HepG2 (cell line): Measurements from ENCODE around the gene VPS37B.

Experiments
- FOXA1 ChIP-seq, 2 experiments: fragments of 450-650 bp in 1 of 2; sonication (generic) in 1 of 2; formaldehyde crosslinking in 1 of 2; IDR thresholded peaks; 2 replicates each; pipeline versions ENCODE4 v1.4.0 to v1.6.1; 2016 to 2020; ENCODE audit warnings: missing genetic modification reagents in 1 of 2
- FOXK2 ChIP-seq: fragments of 450-650 bp; IDR thresholded peaks from 2 replicates; pipeline ENCODE4 v1.6.1; 2016
- MAFK ChIP-seq, 2 experiments: IDR thresholded peaks in 1 of 2; conservative IDR thresholded peaks in 1 of 2; 2 replicates each; pipeline ENCODE4 v1.6.1; 2011; ENCODE audit warnings: improper control_type of control experiment in 2 of 2, low read length in 2 of 2
- SMARCE1 ChIP-seq: fragments of 450-650 bp; IDR thresholded peaks from 2 replicates; pipeline ENCODE4 v1.6.1; 2017; ENCODE audit warnings: borderline replicate concordance
- SOX13 ChIP-seq, 3 experiments: fragments of 450-650 bp in 1 of 3; sonication (generic) in 1 of 3; formaldehyde crosslinking in 1 of 3; IDR thresholded peaks in 2 of 3; conservative IDR thresholded peaks in 1 of 3; 2 replicates each; pipeline versions ENCODE4 v1.5.0 to v1.6.1; 2016 to 2020; ENCODE audit warnings: antibody characterized with exemption in 1 of 3, mild to moderate bottlenecking in 1 of 3, missing compliant biosample characterization in 1 of 3, missing genetic modification reagents in 1 of 3, moderate library complexity in 1 of 3
- TF ChIP-seq, protein P1 (sequence below): sonication (generic); formaldehyde crosslinking; IDR thresholded peaks from 2 replicates; pipeline ENCODE4 v1.5.0; 2020; ENCODE audit warnings: mild to moderate bottlenecking, missing genetic modification reagents, moderate library complexity

DNA sequence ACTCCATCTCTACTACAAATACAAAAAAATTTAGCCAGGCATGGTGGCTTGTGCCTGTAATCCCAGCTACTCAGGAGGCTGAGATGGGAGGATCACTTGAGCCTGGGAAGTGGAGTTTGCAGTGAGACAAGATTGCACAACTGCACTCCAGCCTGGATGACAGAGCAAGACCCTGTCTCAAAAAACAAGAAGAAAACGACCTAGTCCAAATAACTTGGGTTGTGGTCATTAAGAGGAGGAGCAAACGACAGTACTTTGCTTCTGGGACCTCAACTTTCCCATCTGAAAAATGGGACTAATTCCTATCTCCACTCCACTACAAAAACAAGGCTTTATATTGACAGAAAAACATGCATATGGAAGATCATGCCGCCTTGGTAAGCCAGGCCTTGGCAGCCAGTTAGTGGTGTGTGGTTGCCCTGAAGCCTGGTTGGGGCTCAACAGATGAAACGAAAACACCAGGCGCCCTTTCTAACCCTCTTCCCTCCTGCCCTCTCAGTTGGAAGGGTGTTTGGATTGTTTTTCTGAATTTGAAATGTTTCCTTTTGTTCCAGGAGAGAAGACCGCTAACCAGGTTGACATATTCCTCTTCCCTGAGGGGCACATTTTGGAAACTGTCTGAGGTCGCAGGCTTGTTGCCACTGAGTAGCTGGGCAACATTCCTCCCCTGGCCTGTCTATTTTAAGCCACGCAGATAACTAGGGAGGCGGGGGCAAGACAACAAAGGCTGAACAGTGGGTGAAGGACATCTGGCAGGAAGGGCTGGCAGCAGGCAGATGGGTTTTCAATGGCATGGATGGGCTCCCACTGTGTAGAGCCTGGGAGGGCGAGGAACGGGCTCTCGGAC is 13.7 kb upstream of the VPS37B start:
- TF ChIP-seq SMARCE1 (no peak), FOXK2 (no peak), MAFK (conservative IDR thresholded peaks at IDR 0.05 in 1 of 2, IDR thresholded peaks at IDR 0.05 in 1 of 2; ENCODE audit: low read length in 2 of 2) (no peak), SOX13 (IDR thresholded peaks at IDR 0.05) (no peak), SOX13 (CRISPR knock-in tag; conservative IDR thresholded peaks at IDR 0.05 in 1 of 2, IDR thresholded peaks at IDR 0.05 in 1 of 2) (no peak), FOXA1 (IDR thresholded peaks at IDR 0.05) (no peak), FOXA1 (CRISPR knock-in tag; IDR thresholded peaks at IDR 0.05) (no peak)
- TF ChIP-seq, protein P1, sequence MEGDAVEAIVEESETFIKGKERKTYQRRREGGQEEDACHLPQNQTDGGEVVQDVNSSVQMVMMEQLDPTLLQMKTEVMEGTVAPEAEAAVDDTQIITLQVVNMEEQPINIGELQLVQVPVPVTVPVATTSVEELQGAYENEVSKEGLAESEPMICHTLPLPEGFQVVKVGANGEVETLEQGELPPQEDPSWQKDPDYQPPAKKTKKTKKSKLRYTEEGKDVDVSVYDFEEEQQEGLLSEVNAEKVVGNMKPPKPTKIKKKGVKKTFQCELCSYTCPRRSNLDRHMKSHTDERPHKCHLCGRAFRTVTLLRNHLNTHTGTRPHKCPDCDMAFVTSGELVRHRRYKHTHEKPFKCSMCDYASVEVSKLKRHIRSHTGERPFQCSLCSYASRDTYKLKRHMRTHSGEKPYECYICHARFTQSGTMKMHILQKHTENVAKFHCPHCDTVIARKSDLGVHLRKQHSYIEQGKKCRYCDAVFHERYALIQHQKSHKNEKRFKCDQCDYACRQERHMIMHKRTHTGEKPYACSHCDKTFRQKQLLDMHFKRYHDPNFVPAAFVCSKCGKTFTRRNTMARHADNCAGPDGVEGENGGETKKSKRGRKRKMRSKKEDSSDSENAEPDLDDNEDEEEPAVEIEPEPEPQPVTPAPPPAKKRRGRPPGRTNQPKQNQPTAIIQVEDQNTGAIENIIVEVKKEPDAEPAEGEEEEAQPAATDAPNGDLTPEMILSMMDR (CRISPR knock-in tag) = no peak
